Epithelial cell of esophagus (primary cell): ENCODE data around the gene SCP2.

Source experiments
- DNase-seq: peaks from one replicate; pipeline ENCODE4 v3.0.0; 2010; ENCODE audit warnings: low read depth
- H3K4me3 ChIP-seq: 2 replicates; pipeline ENCODE4 v1.5.1; 2011; ENCODE audit warnings: mild to moderate bottlenecking, low read length, control low read depth
- TF ChIP-seq, protein P1 (sequence below): IDR thresholded peaks from 2 replicates; pipeline ENCODE4 v1.5.1; 2011; ENCODE audit warnings: low read depth, mild to moderate bottlenecking, low read length, control low read depth, inconsistent platforms; ENCODE audit not compliant: insufficient read depth; ENCODE audit errors: missing control alignments

Gene SCP2

DNA sequence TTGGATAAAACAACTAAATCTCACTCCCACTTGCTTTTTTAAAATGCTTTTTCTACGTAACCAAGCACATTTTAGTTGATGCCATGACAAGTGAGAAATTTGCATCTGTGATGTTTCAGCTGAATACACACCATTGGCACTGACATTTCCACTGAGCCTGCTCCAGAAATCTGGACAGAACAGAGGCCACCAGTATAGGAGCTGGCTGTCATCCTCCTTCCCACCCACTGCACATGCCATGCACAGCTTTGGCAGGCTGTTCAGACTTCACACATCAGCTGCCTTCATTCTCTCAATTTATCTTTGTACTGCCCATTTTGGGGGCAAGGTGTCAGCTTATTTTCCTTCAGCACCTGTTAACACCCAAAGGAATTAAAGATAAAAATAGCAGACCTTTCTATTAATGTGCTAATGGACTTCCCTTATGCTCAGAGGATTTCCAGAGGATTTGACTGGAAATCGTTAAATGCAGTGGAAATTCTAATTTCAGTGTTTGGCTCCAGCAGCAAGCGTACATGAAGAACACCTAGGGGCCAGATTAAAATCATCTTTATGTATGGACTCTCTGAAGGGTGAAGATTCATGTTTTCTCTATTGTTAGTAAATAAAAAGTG, 122.0 kb downstream of the SCP2 start:
- TF ChIP-seq, protein P1, sequence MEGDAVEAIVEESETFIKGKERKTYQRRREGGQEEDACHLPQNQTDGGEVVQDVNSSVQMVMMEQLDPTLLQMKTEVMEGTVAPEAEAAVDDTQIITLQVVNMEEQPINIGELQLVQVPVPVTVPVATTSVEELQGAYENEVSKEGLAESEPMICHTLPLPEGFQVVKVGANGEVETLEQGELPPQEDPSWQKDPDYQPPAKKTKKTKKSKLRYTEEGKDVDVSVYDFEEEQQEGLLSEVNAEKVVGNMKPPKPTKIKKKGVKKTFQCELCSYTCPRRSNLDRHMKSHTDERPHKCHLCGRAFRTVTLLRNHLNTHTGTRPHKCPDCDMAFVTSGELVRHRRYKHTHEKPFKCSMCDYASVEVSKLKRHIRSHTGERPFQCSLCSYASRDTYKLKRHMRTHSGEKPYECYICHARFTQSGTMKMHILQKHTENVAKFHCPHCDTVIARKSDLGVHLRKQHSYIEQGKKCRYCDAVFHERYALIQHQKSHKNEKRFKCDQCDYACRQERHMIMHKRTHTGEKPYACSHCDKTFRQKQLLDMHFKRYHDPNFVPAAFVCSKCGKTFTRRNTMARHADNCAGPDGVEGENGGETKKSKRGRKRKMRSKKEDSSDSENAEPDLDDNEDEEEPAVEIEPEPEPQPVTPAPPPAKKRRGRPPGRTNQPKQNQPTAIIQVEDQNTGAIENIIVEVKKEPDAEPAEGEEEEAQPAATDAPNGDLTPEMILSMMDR = no peak
- H3K4me3 ChIP-seq = no peak overlapping the region
- no peak for DNase-seq

DNA sequence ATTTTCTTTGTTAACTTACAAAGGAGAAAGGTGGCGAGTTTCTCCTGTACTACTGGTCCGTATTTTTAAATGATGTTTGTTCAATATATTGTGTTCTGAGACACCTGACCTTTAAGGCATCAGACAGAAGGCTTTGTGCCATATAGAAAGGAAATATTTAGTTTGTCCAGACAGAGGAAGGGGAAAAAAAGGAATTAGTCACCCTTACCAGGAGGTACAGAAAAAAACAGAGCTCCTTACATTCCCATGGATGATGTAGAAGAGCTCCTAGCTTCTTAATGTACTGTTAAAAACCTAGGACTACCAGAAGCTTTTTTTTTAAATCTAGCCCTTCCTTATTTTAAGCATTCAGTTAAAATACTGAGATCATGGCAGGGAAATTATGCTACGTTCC, 122.5 kb downstream of the SCP2 start:
- TF ChIP-seq, protein P1 = no peak
- H3K4me3 ChIP-seq = no peak overlapping the region
- DNase-seq = no peak

DNA sequence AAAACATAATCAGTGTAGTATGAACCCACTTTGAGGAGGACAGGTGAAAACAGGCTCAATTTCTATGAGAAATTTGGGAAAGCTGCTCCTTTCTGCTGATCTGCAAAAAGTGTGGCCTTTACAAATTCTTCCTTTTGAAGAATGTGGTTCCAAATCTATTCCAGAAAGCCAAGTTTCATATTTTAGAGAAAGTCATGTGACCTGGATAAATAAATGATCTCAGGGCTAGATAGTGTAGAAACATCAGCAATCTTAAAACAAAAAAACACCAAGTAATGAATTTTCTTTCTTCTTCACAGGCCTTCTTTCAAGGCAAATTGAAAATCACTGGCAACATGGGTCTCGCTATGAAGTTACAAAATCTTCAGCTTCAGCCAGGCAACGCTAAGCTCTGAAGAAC, 123.2 kb downstream of the SCP2 start:
- TF ChIP-seq, protein P1 = no peak
- no peak for DNase-seq
- H3K4me3 ChIP-seq = no peak overlapping the region

DNA sequence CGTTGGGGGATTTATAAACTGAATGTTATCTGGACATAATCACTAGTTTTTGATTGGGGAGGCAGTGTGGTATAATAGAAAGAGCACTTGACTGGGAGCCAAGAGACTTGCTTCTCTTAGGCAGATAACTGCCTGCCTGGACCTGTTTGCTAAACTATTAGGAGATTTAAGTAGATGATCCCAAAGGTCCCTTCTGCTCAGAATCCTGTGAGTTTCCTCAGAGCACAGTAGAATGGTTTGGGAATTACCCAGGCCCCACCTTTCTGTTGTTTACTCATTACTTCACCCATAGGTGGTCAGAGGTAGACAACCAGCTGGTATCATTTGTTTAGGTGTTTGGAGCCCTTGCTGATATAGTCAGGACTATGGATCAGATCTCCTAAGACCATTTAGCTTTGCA, 124.6 kb downstream of the SCP2 start:
- TF ChIP-seq, protein P1 = no peak
- no peak overlapping the region for H3K4me3 ChIP-seq
- peak; percentile 60 for DNase-seq

DNA sequence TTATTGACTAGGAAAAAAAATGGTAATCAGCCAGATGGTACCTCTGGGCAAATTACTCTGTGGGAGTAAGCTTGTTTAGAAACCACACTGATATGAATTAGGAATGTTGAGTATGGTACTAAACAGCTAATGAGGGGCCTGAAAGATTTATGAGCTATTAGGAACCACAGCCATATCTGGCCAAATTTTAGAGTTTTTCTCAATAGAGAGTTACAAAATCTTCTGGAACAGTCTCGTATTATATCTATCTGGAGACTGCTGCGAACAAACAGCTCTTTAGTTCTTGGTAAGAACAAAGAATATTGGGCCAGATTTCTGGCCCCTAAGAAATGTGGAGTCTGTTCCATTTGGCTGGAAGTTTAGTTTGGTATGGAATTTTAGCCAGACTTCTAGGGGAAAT, 130.1 kb downstream of the SCP2 start:
- TF ChIP-seq, protein P1 = no peak
- no peak for DNase-seq
- no peak overlapping the region for H3K4me3 ChIP-seq

DNA sequence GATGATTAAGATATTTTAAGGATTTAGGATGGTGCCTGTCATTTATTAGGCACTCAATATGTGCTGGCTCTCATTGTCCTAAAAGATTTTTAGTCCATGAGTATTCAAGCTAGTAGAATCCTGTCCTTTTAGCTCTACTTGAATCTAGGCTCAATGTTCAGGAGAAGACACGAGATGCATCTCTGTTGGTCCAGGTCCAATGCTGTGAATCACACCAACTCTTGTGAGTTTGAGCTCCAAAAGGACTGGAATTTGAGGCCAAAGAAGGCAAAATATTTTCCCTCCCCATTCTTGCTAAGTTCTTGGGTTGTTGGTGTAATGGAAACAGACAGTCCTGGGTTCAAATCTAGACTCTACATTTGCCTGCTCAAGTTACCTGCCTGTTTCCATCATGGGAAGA, 133.5 kb downstream of the SCP2 start:
- no peak for DNase-seq
- TF ChIP-seq, protein P1 = no peak
- no peak overlapping the region for H3K4me3 ChIP-seq

DNA sequence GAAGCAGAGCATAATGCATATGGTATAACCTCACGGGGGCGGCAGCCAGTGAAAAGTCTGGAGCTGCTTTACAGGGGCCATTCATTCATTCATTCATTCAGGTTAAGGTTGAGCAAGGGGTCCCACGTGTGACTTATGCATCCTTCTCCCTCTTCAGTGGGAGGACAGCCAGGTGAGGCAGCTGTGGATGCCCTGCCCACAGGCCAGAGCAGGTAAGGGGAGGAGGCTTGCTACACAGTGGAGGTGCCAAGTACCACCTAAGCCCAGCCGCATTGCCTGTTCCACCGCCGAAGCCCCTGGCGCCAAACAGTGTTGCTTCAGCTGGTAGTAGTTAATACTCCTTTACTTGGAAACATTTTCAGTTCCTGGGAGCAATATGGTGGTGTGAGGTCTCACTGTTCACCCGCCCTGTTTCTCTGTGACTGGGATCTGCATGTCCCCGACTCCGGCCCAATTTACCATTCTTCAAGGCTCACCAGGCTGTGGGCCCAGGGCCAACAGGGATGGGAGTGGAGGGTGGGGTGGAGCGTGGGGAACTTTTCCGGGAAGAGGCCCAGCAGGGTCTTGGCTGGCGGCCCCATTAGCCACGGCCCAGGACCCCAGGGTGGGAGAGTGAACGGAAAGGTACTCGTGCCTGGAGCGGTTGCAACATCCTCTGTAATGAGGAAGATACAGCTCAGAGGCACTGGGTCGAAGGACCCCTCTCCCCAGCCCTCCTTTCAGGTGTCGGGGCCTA, 134.2 kb downstream of the SCP2 start:
- DNase-seq = no peak
- no peak overlapping the region for H3K4me3 ChIP-seq
- TF ChIP-seq, protein P1 = no peak
